SW480 (cell line): ENCODE results near the gene ADGRL3.
"Not testable (repeated sequence)": the region's sequence is repeated elsewhere in the genome, so short reads cannot be mapped to it uniquely, and the experiment has no call there.

Source experiments
- DNase-seq: peaks from one replicate; pipeline ENCODE4 v3.0.0-alpha.2; 2016; ENCODE audit warnings: low spot score

ADGRL3 gene

GRCh38 chr4:61500883-61501282 lies 300.8 kb downstream of the ADGRL3 start:
- DNase-seq = peak; percentile 1

- no peak for DNase-seq
These were observed 301.7 kb downstream of the ADGRL3 start for GRCh38 chr4:61501812-61502211.

- no peak for DNase-seq
These were observed 305.9 kb downstream of the ADGRL3 start for GRCh38 chr4:61505773-61506685.

- DNase-seq = no peak
These were observed 307.0 kb downstream of the ADGRL3 start for GRCh38 chr4:61507091-61507490.

GRCh38 chr4:61509721-61510241 lies 309.7 kb downstream of the ADGRL3 start:
- DNase-seq = not testable (repeated sequence)

GRCh38 chr4:61511716-61512488 lies 311.8 kb downstream of the ADGRL3 start:
- no peak for DNase-seq

- DNase-seq = no peak
These were observed 314.9 kb downstream of the ADGRL3 start for GRCh38 chr4:61514991-61515390.

GRCh38 chr4:61517144-61517543 lies 317.0 kb downstream of the ADGRL3 start:
- no peak for DNase-seq

GRCh38 chr4:61520166-61520565 lies 320.0 kb downstream of the ADGRL3 start:
- DNase-seq = no peak

GRCh38 chr4:61520681-61521160 lies 320.6 kb downstream of the ADGRL3 start:
- DNase-seq = no peak

GRCh38 chr4:61521451-61521850 lies 321.3 kb downstream of the ADGRL3 start:
- no peak for DNase-seq

- DNase-seq = no peak
These were observed 322.2 kb downstream of the ADGRL3 start for GRCh38 chr4:61522312-61522711.

GRCh38 chr4:61527888-61528287 lies 327.8 kb downstream of the ADGRL3 start:
- DNase-seq = no peak

- no peak for DNase-seq
These were observed 328.5 kb downstream of the ADGRL3 start for GRCh38 chr4:61528595-61528994.

- DNase-seq = peak; percentile 8
These were observed 331.1 kb downstream of the ADGRL3 start for GRCh38 chr4:61531188-61531587.

GRCh38 chr4:61532336-61533000 lies 332.3 kb downstream of the ADGRL3 start:
- no peak for DNase-seq

GRCh38 chr4:61533140-61533539 lies 333.0 kb downstream of the ADGRL3 start:
- no peak for DNase-seq

- peak; percentile 32 for DNase-seq
These were observed 340.8 kb downstream of the ADGRL3 start for GRCh38 chr4:61540944-61541343.

- no peak for DNase-seq
These were observed 341.3 kb downstream of the ADGRL3 start for GRCh38 chr4:61541459-61541858.

- no peak for DNase-seq
These were observed 343.9 kb downstream of the ADGRL3 start for GRCh38 chr4:61543976-61544375.

- no peak for DNase-seq
These were observed 345.9 kb downstream of the ADGRL3 start for GRCh38 chr4:61545902-61546480.

GRCh38 chr4:61549336-61549735 lies 349.2 kb downstream of the ADGRL3 start:
- DNase-seq = no peak
